IPS-18a (cell line): Measurements from ENCODE around the gene LEFTY1.
"Not testable (repeated sequence)": the region's sequence is repeated elsewhere in the genome, so short reads cannot be mapped to it uniquely, and the experiment has no call there.

Experiments used
- H3K27ac ChIP-seq: one replicate; pipeline ENCODE4 v1.5.1; 2013; ENCODE audit warnings: low read length
- H3K27me3 ChIP-seq: one replicate; pipeline ENCODE4 v1.6.1; 2013; ENCODE audit warnings: mild to moderate bottlenecking, low read length; ENCODE audit not compliant: control insufficient read depth, insufficient read depth
- H3K36me3 ChIP-seq: one replicate; pipeline ENCODE4 v1.6.1; 2013; ENCODE audit warnings: low read depth, low read length; ENCODE audit not compliant: control insufficient read depth
- H3K4me1 ChIP-seq: one replicate; pipeline ENCODE4 v1.6.1; 2013; ENCODE audit warnings: low read depth, low read length; ENCODE audit not compliant: control insufficient read depth
- H3K4me3 ChIP-seq: one replicate; pipeline ENCODE4 v1.5.1; 2013; ENCODE audit warnings: low read length
- H3K9ac ChIP-seq: one replicate; pipeline ENCODE4 v1.6.1; 2013; ENCODE audit warnings: mild to moderate bottlenecking, low read length, moderate library complexity
- H3K9me3 ChIP-seq: one replicate; pipeline ENCODE4 v1.6.1; 2013; ENCODE audit warnings: low read depth, low read length; ENCODE audit not compliant: control insufficient read depth

Gene LEFTY1

DNA sequence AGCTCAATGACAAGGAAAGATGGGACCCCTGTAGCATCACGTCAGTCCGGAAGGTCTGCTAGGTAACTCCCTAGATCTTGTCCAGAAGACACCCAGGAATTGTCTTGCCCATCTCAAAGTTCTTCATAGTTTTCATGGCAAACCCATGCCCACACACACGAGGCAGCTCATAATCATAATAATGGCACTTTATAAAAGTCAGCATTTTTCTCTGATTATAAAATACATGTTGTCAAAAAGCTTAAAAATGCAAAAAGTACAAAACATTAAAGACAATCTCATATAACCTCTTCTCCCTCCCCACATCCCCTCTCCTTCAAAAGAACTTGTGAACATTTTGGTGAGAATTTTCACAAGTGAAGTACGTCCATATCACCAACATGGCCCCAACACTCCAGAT, 48.2 kb downstream of the LEFTY1 start:
- H3K27ac ChIP-seq, result no peak overlapping the region
- no peaks in the 10 kb centered on the region for H3K27me3 ChIP-seq
- H3K4me3 ChIP-seq, result no peak overlapping the region
- no peaks in the 10 kb centered on the region for H3K4me1 ChIP-seq
- H3K9ac ChIP-seq, result no peak overlapping the region
- H3K36me3 ChIP-seq, result peaks cover 13% of the 10 kb centered on the region
- H3K9me3 ChIP-seq, result no peaks in the 10 kb centered on the region

DNA sequence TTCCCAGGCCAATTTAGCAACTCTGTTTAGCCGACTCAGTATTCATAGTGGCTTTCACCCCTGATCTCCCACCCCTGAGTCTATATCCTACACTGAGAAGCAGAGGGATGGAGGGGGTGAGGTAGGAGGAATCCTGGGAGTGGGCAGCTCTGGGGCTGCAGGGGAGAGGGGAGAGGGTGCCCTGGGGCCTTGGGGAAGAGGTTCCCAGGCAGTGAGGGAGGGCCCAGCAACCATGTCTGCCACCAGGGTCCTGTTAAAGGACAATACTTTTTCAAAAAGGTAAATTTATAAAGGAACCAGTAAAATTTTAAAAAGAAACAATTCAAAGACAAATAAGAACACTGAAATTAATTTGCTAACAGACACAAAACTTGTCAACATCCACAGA, 48.7 kb downstream of the LEFTY1 start:
- no peaks in the 10 kb centered on the region for H3K9me3 ChIP-seq
- no peaks in the 10 kb centered on the region for H3K4me1 ChIP-seq
- no peaks in the 10 kb centered on the region for H3K27me3 ChIP-seq
- H3K36me3 ChIP-seq, result peaks cover 13% of the 10 kb centered on the region
- H3K4me3 ChIP-seq, result no peak overlapping the region
- H3K9ac ChIP-seq, result no peak overlapping the region
- H3K27ac ChIP-seq, result no peak overlapping the region

DNA sequence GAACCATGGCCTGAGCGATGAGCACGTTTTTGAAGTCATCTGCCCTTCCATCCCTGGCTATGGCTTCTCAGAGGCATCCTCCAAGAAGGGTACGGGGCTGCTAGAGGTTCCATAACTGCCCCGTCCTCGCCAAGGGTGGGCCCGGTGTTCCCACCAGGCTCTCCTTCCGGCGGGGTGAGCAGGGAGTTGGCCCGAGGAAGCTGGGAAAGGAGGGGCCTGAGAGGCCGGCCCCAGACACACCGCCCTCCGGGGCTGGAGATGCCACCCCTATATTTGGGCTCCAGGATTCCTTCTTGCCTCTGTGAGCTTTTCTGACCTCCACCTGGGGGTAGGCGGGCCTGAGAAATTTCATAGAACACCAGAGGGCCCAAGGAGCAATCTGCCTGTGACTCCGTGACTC, 50.2 kb downstream of the LEFTY1 start:
- H3K9me3 ChIP-seq, result no peaks in the 10 kb centered on the region
- no peak overlapping the region for H3K4me3 ChIP-seq
- no peaks in the 10 kb centered on the region for H3K27me3 ChIP-seq
- H3K27ac ChIP-seq, result no peak overlapping the region
- H3K9ac ChIP-seq, result no peak overlapping the region
- H3K4me1 ChIP-seq, result no peaks in the 10 kb centered on the region
- H3K36me3 ChIP-seq, result peaks cover 6% of the 10 kb centered on the region

DNA sequence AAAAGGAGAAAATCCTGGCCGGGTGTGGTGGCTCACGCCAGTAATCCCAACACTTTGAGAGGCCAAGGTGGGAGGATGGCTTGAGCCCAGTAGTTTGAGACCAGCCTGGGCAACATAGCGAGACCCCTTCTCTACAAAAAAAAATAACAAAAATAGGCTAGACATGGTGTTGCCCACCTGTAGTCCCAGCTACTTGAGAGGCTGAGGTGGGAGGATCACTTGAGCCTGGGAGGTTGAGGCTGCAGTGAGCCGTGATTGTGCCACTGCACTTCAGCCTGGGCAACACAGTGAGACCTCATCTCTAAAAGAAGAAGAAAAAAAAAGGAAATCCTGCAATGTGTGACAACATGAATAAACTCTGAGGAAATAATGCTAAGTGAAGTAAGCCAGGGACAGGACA, 52.6 kb downstream of the LEFTY1 start:
- not testable (repeated sequence) for H3K27me3 ChIP-seq, H3K4me3 ChIP-seq, H3K4me1 ChIP-seq, H3K9me3 ChIP-seq, H3K9ac ChIP-seq, H3K27ac ChIP-seq
- peaks cover 12% of the 10 kb centered on the region for H3K36me3 ChIP-seq
